Measurements from ENCODE around the gene ISLR2.
"Not testable (repeated sequence)": the region's sequence is repeated elsewhere in the genome, so short reads cannot be mapped to it uniquely, and the experiment has no call there.

DNA sequence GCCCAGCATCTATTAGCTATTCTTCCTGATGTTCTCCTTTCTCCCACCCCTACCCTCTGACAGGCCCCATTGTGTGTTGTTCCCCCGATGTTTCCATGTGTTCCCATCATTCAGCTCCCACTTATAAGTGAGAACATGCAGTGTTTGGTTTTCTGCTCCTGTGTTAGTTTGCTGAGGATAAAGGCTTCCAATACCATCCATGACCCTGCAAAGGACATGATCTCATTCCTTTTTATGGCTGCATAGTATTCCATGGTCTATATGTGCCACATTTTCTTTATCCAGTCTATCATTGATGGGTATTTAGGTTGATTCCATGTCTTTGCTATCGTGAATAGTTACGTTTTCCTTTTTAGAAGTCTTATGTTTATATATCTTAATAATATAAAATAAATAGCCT lies 30.0 kb downstream of the ISLR2 start:
- TF ChIP-seq SP1 (IDR thresholded peaks at IDR 0.05); FOXK2 (IDR thresholded peaks at IDR 0.05); L3MBTL2 (conservative IDR thresholded peaks at IDR 0.05); LEF1 (IDR thresholded peaks at IDR 0.05; ENCODE audit: borderline replicate concordance); HDGF (IDR thresholded peaks at IDR 0.05; ENCODE audit: borderline replicate concordance): not testable (repeated sequence)
